IMR-90 (cell line): ENCODE data around the gene EMX2. TPM values are rescaled to one million over a fixed set of nuclear protein-coding genes. Genes with fewer than 3 reads are reported as not detected.

Source experiments
- ATAC-seq: fragments of 200-7000 bp; cut with Tn5 transposase; 2 replicates; pipeline ENCODE4 v1.9.1; 2020; ENCODE audit warnings: low read depth, mild to moderate bottlenecking, moderate library complexity
- BruUV-seq: library from RNA; stranded (reverse); fragments of 400-500 nt; replicated peaks from 2 replicates; lab custom pipeline; 2021; lab: Mats Ljungman, UMichigan
- CTCF ChIA-PET: fragments of 300-600 bp; formaldehyde crosslinking; extraction: SDS; loops from one replicate; lab custom pipeline; 2021; ENCODE audit warnings: antibody characterized with exemption; lab: Yijun Ruan, JAX
- POLR2A ChIA-PET: fragments of 300-600 bp; sonication (Branson Sonifier 250); formaldehyde crosslinking; loops from one replicate; lab custom pipeline; 2022; ENCODE audit warnings: antibody characterized with exemption; ENCODE audit not compliant: unreplicated experiment; lab: Charles Lee
- DNase-seq: peaks from one replicate; pipeline ENCODE4 v3.0.0; 2013
- H2AFZ ChIP-seq: replicated peaks from 2 replicates; pipeline ENCODE3; 2013; ENCODE audit warnings: low read length, mild to moderate bottlenecking; ENCODE audit not compliant: poor library complexity
- H2AK5ac ChIP-seq: 2 replicates; pipeline ENCODE4 v1.6.1; 2013; ENCODE audit warnings: low read depth, low read length, inconsistent platforms
- H2AK9ac ChIP-seq: replicated peaks from 2 replicates; pipeline ENCODE3; 2013; ENCODE audit warnings: mild to moderate bottlenecking, low read depth, low read length, moderate library complexity; ENCODE audit not compliant: poor library complexity
- H2BK120ac ChIP-seq: 2 replicates; pipeline ENCODE4 v1.6.1; 2013; ENCODE audit warnings: low read depth, low read length, inconsistent platforms
- H2BK15ac ChIP-seq: 3 replicates; pipeline ENCODE4 v1.6.1; 2013; ENCODE audit warnings: low read depth, low read length, inconsistent platforms
- H2BK20ac ChIP-seq: 2 replicates; pipeline ENCODE4 v1.6.1; 2013; ENCODE audit warnings: low read depth, mild to moderate bottlenecking, inconsistent platforms, low read length, moderate library complexity
- H2BK5ac ChIP-seq: 2 replicates; pipeline ENCODE4 v1.6.1; 2013; ENCODE audit warnings: mild to moderate bottlenecking, low read depth, low read length, inconsistent platforms; ENCODE audit not compliant: poor library complexity, severe bottlenecking
- H3K14ac ChIP-seq: replicated peaks from 2 replicates; pipeline ENCODE4 v1.6.1; 2013; ENCODE audit warnings: low read depth, low read length, inconsistent platforms
- H3K18ac ChIP-seq: 2 replicates; pipeline ENCODE4 v1.6.1; 2013; ENCODE audit warnings: low read depth, low read length, control low read depth
- H3K23ac ChIP-seq: 2 replicates; pipeline ENCODE4 v1.6.1; 2013; ENCODE audit warnings: low read depth, low read length, inconsistent platforms
- H3K27ac ChIP-seq: 2 replicates; pipeline ENCODE4 v1.5.1; 2013; ENCODE audit warnings: mild to moderate bottlenecking, control low read depth, low read length; ENCODE audit not compliant: insufficient read depth
- H3K27me3 ChIP-seq: 2 replicates; pipeline ENCODE4 v1.6.1; 2013; ENCODE audit warnings: low read length; ENCODE audit not compliant: control insufficient read depth, insufficient read depth
- H3K36me3 ChIP-seq: 2 replicates; pipeline ENCODE4 v1.6.1; 2013; ENCODE audit warnings: low read length, mixed read lengths; ENCODE audit not compliant: control insufficient read depth, insufficient read depth
- H3K4ac ChIP-seq: 2 replicates; pipeline ENCODE4 v1.6.1; 2013; ENCODE audit warnings: low read depth, low read length, inconsistent platforms
- H3K4me1 ChIP-seq: 2 replicates; pipeline ENCODE4 v1.6.1; 2013; ENCODE audit warnings: low read length, mixed read lengths; ENCODE audit not compliant: control insufficient read depth, insufficient read depth
- H3K4me2 ChIP-seq: 2 replicates; pipeline ENCODE4 v1.6.1; 2013; ENCODE audit warnings: low read depth, mild to moderate bottlenecking, control low read depth, low read length, moderate library complexity
- H3K4me3 ChIP-seq: 2 replicates; pipeline ENCODE4 v1.5.1; 2013; ENCODE audit warnings: low read depth, mild to moderate bottlenecking, control low read depth, low read length, moderate library complexity; ENCODE audit not compliant: insufficient read depth
- H3K56ac ChIP-seq: 2 replicates; pipeline ENCODE4 v1.6.1; 2013; ENCODE audit warnings: low read length, inconsistent platforms; ENCODE audit not compliant: insufficient read depth; ENCODE audit errors: extremely low read depth
- H3K79me1 ChIP-seq, 2 experiments: 2 replicates each; pipeline ENCODE4 v1.6.1; 2013; ENCODE audit warnings: low read length in 2 of 2, inconsistent platforms in 1 of 2, low read depth in 1 of 2
- H3K9ac ChIP-seq: 2 replicates; pipeline ENCODE4 v1.6.1; 2013; ENCODE audit warnings: low read depth, low read length, control low read depth
- H3K9me1 ChIP-seq: 2 replicates; pipeline ENCODE4 v1.6.1; 2013; ENCODE audit warnings: low read length, inconsistent platforms; ENCODE audit not compliant: insufficient read depth
- H3K9me3 ChIP-seq: 2 replicates; pipeline ENCODE4 v1.6.1; 2013; ENCODE audit warnings: low read length; ENCODE audit not compliant: control insufficient read depth, insufficient read depth
- H4K20me1 ChIP-seq: 2 replicates; pipeline ENCODE4 v1.6.1; 2013; ENCODE audit warnings: low read length, inconsistent platforms; ENCODE audit not compliant: insufficient read depth
- H4K5ac ChIP-seq: 2 replicates; pipeline ENCODE4 v1.6.1; 2013; ENCODE audit warnings: mild to moderate bottlenecking, low read depth, low read length, control low read depth
- H4K8ac ChIP-seq, 2 experiments: 2 replicates each; pipeline ENCODE4 v1.6.1; 2013; ENCODE audit warnings: low read depth in 2 of 2, low read length in 2 of 2, control low read depth in 1 of 2, inconsistent platforms in 1 of 2
- H4K91ac ChIP-seq: 2 replicates; pipeline ENCODE4 v1.6.1; 2013; ENCODE audit warnings: low read depth, low read length, inconsistent platforms; ENCODE audit not compliant: insufficient read depth
- ELK1 ChIP-seq: fragments of 150-350 bp; IDR thresholded peaks from 2 replicates; pipeline ENCODE4 v1.6.1; 2016; ENCODE audit warnings: low read depth, mild to moderate bottlenecking, low read length, moderate library complexity, borderline replicate concordance
- SMC3 ChIP-seq: fragments of 150-350 bp; IDR thresholded peaks from 2 replicates; pipeline ENCODE4 v1.6.1; 2016; ENCODE audit warnings: low read depth, mild to moderate bottlenecking, antibody characterized with exemption, low read length, moderate library complexity
- WGBS, 2 experiments: methylation state at CpG; one replicate each; pipeline versions ENCODE4 v1.1.5 to v1.1.7; 2013; ENCODE audit warnings: missing lambda C conversion rate in 2 of 2; ENCODE audit not compliant: insufficient read length in 1 of 2; ENCODE audit errors: extremely low coverage in 2 of 2; 5-methylcytosine and 5-hydroxymethylcytosine counted together
- dilution Hi-C: fragments of 300-500 bp; cut with HindIII; formaldehyde crosslinking; loops from one replicate; pipeline ENCODE4 v1.14.3; 2018; ENCODE audit warnings: low sequenced_read_pairs; ENCODE audit not compliant: unreplicated experiment
- in situ Hi-C: fragments of 300-500 bp; cut with MboI; formaldehyde crosslinking; loops from 3 replicates; pipeline ENCODE4 v1.14.3; 2019; ENCODE audit warnings: low sequenced_read_pairs, inconsistent platforms, mixed read lengths
- intact Hi-C: fragments of 100-400 bp; cut with micrococcal nuclease; formaldehyde crosslinking; loops from 2 replicates; pipeline ENCODE4 v1.10.0; 2022
- polyA plus RNA-seq, 3 experiments: library from polyadenylated mRNA; depleted of rRNA; stranded (reverse); fragments of >200 nt; gene quantifications; 2 replicates each; pipeline ENCODE4 v1.2.3, GENCODE V29; 2012; ENCODE audit warnings: low replicate concordance in 1 of 3
- total RNA-seq: library from RNA; depleted of rRNA; stranded (reverse); fragments of >200 nt; gene quantifications from 2 replicates; pipeline ENCODE4 v1.2.3, GENCODE V29; 2012

The EMX2 gene
- total and polyA plus RNA-seq, 2 of the 4 experiments (the other 2 are of a cell fraction): not detected

- POLR2A ChIA-PET: no interaction called here
- Histone ChIP-seq H3K9ac (no peak overlapping the region), H3K79me1 (no peaks in the 10 kb centered on the region), H3K9me1 (no peaks in the 10 kb centered on the region), H3K36me3 (no peaks in the 10 kb centered on the region), H2AK5ac (no peak overlapping the region), H3K18ac (no peak overlapping the region), H3K4ac (no peak overlapping the region), H3K56ac (no peak overlapping the region), H4K8ac (no peak overlapping the region), H3K4me3 (no peak overlapping the region), H2BK5ac (no peak overlapping the region), H4K20me1 (no peaks in the 10 kb centered on the region), H3K4me1 (no peaks in the 10 kb centered on the region), H4K91ac (no peak overlapping the region), H4K5ac (no peak overlapping the region), H3K4me2 (no peak overlapping the region), H2AK9ac (no peak overlapping the region), H2BK20ac (no peak overlapping the region), H2AFZ (no peak overlapping the region), H3K9me3 (peaks cover 8% of the 10 kb centered on the region), H3K27ac (no peak overlapping the region), H3K14ac (no peak overlapping the region), H3K23ac (no peak overlapping the region), H3K27me3 (no peaks in the 10 kb centered on the region), H2BK120ac (no peak overlapping the region), H2BK15ac (no peak overlapping the region)
- CTCF ChIA-PET: interaction anchor here (0.7 kb wide), 1 partner anchor 892 kb away, joined by 3 read pairs; no protein-coding TSS in a partner anchor
- DNase-seq (no peak), ATAC-seq (no peak)
- in situ Hi-C loops: no loop called here
- TF ChIP-seq SMC3: no peak
- TF ChIP-seq ELK1: no peak
- dilution Hi-C loops: no loop called here
- no CpG with 5 or more reads among the region's 5 CpGs for WGBS, 2 experiments
- BruUV-seq: no TSS peak
- intact Hi-C loops: no loop called here
Measured at GRCh38 chr10:117594722-117595121, 52.2 kb downstream of the EMX2 start.
